ENCODE data around the gene EMID1.

DNA sequence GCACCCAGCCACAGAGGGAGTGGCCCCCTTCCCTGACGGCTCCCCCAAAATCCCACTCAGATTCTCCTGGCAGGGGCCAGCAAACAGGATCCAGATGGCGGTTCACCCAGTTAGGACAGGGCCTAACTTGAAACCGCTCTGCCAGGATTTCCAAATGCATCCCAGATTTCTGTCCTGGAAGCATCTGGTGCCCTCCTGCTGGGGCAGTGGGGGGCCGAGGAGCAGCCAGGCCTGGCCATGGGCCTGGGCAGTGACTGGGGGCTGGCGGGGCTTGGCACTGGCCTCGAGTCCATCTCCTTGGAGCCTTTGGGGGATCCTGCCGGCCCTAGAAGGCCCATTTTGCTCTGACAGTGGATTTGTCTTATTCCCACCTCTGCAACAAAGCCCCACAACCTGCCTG is 17.9 kb upstream of the EMID1 start:
- TF ChIP-seq, protein P1, sequence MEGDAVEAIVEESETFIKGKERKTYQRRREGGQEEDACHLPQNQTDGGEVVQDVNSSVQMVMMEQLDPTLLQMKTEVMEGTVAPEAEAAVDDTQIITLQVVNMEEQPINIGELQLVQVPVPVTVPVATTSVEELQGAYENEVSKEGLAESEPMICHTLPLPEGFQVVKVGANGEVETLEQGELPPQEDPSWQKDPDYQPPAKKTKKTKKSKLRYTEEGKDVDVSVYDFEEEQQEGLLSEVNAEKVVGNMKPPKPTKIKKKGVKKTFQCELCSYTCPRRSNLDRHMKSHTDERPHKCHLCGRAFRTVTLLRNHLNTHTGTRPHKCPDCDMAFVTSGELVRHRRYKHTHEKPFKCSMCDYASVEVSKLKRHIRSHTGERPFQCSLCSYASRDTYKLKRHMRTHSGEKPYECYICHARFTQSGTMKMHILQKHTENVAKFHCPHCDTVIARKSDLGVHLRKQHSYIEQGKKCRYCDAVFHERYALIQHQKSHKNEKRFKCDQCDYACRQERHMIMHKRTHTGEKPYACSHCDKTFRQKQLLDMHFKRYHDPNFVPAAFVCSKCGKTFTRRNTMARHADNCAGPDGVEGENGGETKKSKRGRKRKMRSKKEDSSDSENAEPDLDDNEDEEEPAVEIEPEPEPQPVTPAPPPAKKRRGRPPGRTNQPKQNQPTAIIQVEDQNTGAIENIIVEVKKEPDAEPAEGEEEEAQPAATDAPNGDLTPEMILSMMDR (conservative IDR thresholded peaks at IDR 0.05 in 1 of 2, IDR thresholded peaks at IDR 0.05 in 1 of 2; ENCODE audit: extremely low read depth in 1 of 2, insufficient read depth in 1 of 2, low read depth in 1 of 2, low read length in 2 of 2), result no peak
- TF ChIP-seq EZH2 (IDR thresholded peaks at IDR 0.05; ENCODE audit: borderline replicate concordance, low read length), result no peak
